GM10248 (cell line): ENCODE measurements around the gene CAMKMT.

Experiments
- CTCF ChIA-PET: fragments of 300-600 bp; sonication (Branson Sonifier 250); formaldehyde crosslinking; extraction: SDS; loops from one replicate; lab custom pipeline; 2021; ENCODE audit warnings: antibody characterized with exemption; lab: Yijun Ruan, JAX
- POLR2A ChIA-PET: fragments of 350-650 bp; sonication (Branson Sonifier 250); formaldehyde crosslinking; extraction: SDS; loops from one replicate; lab custom pipeline; 2020; ENCODE audit warnings: antibody characterized with exemption; lab: Yijun Ruan, JAX
- DNase-seq: peaks from one replicate; pipeline ENCODE4 v3.0.0; 2012; ENCODE audit errors: extremely low spot score
- TF ChIP-seq, protein P1 (sequence below): IDR thresholded peaks from 2 replicates; pipeline ENCODE4 v1.5.1; 2012; ENCODE audit warnings: mild to moderate bottlenecking, low read depth; ENCODE audit errors: extremely low read depth, missing control alignments, control extremely low read depth

The CAMKMT gene

DNA sequence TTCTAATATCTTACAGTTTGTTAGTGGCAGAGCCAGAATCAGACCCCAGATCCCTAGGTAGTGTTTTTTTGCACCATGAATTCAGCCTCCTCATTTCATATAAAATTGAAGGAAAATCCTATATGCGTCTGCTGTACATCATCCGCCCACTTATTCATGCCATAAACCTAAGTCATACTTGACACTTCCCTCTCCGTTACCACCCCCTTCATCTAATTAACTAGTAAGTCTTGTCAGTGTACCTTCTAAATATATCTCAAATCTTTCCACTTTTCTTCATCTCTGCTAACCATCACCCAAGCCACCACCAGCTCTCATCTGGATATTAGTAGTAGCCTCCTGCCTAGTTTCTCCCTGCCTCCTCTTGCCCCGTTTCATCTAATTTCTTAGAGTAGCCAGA is 331.1 kb downstream of the CAMKMT start:
- TF ChIP-seq, protein P1, sequence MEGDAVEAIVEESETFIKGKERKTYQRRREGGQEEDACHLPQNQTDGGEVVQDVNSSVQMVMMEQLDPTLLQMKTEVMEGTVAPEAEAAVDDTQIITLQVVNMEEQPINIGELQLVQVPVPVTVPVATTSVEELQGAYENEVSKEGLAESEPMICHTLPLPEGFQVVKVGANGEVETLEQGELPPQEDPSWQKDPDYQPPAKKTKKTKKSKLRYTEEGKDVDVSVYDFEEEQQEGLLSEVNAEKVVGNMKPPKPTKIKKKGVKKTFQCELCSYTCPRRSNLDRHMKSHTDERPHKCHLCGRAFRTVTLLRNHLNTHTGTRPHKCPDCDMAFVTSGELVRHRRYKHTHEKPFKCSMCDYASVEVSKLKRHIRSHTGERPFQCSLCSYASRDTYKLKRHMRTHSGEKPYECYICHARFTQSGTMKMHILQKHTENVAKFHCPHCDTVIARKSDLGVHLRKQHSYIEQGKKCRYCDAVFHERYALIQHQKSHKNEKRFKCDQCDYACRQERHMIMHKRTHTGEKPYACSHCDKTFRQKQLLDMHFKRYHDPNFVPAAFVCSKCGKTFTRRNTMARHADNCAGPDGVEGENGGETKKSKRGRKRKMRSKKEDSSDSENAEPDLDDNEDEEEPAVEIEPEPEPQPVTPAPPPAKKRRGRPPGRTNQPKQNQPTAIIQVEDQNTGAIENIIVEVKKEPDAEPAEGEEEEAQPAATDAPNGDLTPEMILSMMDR, result no peak
- DNase-seq, result no peak
- CTCF ChIA-PET, result interaction anchor here (0.9 to 2.4 kb wide), 6 partner anchors 11 to 213 kb away, joined by 3 to 11 read pairs (median 6); no protein-coding TSS in a partner anchor
- POLR2A ChIA-PET, result no interaction called here

DNA sequence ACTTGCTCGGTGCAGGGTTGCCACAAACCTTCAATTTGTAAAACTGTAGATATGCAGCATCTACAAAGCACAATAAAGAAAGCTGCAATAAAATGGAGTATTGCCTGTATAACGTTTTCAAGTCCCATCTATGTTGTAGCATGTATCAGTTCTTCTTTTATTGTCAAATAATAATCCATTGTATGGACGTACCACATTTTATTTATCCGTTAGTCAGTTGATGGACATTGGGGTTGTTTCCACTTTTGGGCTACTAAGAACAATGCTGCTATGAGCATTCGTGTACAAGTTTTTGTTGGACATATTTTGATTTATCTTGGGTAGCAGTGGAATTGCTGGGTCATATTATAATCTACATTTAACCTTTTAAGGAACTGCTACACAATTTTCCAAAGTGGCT is 339.1 kb downstream of the CAMKMT start:
- ChIA-PET CTCF (no interaction called here), POLR2A (no interaction called here)
- TF ChIP-seq, protein P1, result no peak
- no peak for DNase-seq

DNA sequence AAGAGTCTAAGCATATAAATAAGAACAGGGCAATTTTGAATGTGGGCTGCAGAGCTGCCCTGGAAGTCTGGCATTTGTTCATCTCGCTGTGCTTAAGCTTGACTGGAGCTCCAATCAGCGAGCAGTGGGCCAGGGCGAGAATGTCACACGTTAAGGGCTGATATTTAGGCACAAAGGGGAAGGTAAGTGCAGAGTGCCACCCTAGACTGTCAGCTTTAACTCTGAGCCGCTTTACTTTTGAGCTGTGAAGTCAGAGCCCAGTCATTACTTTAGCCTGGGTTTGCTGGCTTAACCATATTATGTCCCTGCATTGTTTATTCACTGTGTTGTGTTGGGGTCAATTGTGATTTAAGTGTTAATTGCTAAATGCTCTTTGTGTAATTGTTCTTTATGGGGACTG is 343.6 kb downstream of the CAMKMT start:
- TF ChIP-seq, protein P1, result no peak
- ChIA-PET CTCF (interaction anchor here (0.9 to 1.7 kb wide), 3 partner anchors 10 to 74 kb away, joined by 3 to 5 read pairs (median 4); no protein-coding TSS in a partner anchor), POLR2A (no interaction called here)
- no peak for DNase-seq

DNA sequence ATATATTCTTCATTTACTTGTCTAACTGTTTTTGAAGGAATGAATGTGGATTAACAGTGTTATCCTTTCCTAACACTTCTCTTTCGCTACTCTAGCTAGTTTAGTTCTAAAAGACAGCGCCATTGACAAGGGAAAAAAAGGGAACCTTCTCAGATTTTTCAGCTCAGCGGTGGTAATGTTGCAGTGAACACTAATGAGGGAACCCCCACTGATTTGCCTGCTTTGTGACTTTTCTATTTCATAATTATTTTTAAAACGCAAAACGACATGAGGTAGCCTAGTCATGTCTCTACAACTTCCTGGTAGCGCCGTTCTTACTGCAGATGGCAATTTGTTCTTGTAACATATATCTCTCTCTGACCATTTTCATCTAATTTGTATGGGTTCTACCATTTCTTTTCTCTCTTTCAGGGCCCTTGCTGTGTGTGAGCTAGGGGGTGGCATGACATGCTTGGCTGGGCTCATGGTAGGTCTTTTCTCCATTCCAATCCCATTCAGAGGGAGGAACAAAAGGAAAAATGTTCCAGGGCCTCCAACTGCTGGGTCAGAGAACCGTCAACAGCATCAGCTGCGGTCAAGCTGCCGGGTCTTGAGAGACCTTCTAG is 344.2 kb downstream of the CAMKMT start:
- DNase-seq, result no peak
- ChIA-PET CTCF (interaction anchor here (0.9 to 1.5 kb wide), 2 partner anchors 11 to 12 kb away, joined by 3 read pairs; no protein-coding TSS in a partner anchor), POLR2A (no interaction called here)
- TF ChIP-seq, protein P1, result no peak

DNA sequence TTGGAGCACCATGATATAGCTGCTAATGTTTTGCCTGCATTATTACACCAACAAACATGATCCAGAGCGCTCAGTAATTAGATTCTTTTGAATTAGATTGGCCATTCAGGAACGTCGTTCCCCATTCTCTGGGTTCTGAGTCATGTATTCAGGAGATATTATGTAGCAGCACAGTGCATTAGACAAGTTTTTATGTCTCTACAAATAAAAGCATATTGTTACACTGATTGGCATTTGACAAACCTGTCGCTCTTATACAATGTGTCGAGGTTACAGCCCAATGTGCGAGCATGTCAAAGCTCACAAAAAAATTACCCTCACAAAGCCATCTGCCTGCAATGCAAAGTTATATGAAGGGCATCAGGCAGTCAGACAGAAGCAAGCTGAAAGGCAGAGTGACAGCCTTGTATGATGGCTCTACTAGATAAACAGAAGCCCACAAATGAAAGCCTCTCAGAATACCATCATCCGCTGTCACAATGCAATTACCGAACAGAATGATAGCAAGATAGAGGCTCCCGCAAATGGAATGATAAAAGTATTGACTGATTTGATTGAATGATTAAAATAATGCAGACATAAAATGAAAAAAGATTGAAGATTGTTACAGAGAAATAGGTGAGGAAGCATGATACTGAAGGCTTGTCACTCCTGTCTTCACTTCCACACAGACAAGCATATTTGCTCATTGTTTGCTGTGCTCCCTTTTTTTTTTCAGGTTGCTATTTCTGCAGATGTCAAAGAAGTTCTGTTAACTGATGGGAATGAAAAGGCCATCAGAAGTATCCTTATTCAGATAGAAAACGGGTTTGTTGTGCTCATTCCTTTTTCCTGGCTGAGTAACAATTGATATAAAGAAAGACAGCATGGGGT is 345.2 kb downstream of the CAMKMT start:
- no peak for DNase-seq
- TF ChIP-seq, protein P1, result no peak
- ChIA-PET POLR2A (no interaction called here), CTCF (interaction anchor here (1.5 to 2.1 kb wide), 3 partner anchors 8 to 11 kb away, joined by 3 to 7 read pairs (median 5); no protein-coding TSS in a partner anchor)

DNA sequence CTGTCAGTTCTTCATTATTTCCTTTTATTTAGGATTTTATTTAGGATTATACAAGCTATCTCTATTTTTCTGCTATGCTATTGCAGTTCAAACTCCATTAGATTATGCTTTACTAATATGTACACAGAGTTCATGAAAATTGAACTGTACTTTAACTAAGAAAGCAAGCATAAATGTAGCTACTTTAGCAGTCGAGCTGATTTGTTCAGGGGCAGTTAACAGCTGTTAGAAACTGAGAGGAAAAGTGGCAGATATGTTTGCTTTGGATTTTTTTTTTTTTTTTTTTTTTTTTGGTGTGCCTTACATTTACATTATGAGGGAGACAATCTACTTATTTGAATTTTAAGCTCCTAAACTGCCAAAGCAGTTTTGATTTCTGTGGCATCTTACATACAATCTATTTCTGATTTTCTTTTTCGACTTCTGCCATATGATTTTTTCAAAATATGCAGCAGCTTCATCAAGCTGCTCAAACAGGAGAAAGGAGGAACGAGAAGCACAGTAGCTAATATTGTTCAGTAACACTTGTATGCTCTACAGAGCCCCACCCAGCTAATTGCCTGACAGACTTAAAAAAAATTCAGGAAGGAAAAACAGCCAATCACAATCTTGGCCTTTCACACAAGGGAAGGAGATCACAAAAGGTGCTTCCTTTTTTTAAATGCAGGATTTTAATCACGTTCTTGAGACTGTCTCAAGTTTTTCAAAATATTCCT is 346.4 kb downstream of the CAMKMT start:
- DNase-seq, result peak; percentile 25
- TF ChIP-seq, protein P1, result no peak
- ChIA-PET CTCF (interaction anchor here (0.7 to 2.1 kb wide), 10 partner anchors 9 to 316 kb away, joined by 3 to 7 read pairs (median 4); no protein-coding TSS in a partner anchor), POLR2A (no interaction called here)
